ENCODE measurements around the gene CCDC97. TPM values are rescaled to one million over a fixed set of nuclear protein-coding genes. Genes with fewer than 3 reads are reported as not detected.

CCDC97 gene
- total RNA-seq, 2 experiments from 2014 or later = 19.1 to 20.5 TPM

DNA sequence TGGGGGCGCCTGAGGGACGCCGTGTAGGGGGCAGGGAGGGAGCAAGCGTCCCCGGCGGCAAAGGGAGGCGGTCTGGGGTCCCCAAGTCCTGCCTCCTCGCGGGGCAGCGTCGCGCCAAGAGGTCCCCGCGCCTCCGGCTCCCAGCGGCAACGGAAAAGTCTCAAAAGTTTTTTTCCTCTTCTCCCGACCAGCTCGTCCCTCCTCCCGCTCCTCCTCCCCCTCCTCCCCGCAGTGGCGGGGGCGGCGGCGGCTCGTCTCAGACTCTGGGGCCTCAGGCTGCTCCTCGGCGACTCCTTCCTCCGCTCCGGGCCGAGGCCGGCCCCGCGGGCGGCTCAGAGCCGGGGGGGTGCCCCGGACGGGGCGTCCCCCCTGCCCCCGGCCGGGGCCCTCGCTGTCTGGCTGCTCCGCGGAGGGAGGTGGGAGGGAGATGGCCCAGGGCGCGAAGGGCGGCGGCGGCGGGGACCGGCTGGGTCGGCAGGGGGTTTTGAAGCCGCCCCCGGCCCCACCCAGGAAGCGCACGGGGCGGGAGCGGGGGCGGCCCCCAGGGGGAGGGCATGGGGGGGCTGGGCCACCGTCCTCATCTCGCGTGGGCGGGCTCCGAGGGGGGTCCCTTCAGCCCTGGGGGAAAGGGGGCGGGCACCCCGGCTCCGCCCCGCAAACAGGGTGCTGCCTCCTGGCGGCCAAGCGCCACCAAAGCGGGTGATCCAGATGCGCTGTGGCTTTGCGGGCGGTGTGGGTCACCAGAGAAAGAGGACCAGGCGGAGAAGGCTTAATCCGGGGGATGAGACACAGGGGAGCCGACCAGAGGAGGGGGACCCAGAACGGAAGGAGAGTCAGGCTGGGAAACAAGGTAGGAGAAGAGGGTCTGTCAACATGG is 43.7 kb downstream of the CCDC97 start, which contains the start of gene TGFB1:
Gene TGFB1 (minus strand): TSS at position 457 of the 877 bp plus-strand sequence. CDS start 878 bp downstream, outside the sequence.
- Mint-ChIP-seq H3K27ac (peak within 1 kb of the TSS; percentile 99), H3K27me3 (no peaks in the 10 kb centered on the region), H3K36me3 (peaks cover 37% of the 10 kb centered on the region), H3K4me3 (peak within 1 kb of the TSS; percentile 91), H3K4me1 (peaks cover 58% of the 10 kb centered on the region), H3K9me3 (peaks cover 2% of the 10 kb centered on the region)
- DNase-seq = peak; percentile 92

DNA sequence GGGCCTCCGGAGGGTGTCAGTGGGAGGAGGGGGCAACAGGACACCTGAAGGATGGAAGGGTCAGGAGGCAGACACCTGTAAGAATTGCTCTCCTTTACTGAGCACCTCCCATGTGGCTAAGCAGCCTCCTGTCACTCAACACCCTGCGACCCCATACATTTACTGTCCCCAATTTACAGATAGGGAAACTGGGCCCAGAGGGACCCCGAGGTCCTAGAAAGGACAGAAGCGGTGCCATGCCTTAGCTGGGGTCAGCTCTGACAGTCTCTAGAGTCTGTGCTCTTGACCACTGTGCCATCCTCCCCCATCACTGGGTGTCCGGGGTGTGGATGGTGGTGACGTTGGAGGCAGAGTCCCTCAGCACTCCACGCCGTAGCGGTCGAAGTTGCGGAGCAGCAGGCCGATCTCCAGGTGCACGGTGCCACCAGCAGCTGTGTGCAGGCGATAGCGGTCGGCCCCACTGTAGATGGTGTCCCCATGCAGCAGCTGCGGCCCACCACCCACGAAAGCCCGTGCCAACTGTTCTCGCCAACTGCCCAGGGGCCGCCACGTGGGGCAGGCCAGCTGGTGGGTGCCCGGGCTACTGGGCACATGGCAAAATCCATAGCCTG is 44.5 kb downstream of the CCDC97 start:
- H3K27ac Mint-ChIP-seq = peak overlapping the region; percentile 95
- DNase-seq = no peak
- no peaks in the 10 kb centered on the region for H3K27me3 Mint-ChIP-seq
- peaks cover 55% of the 10 kb centered on the region for H3K4me1 Mint-ChIP-seq
- no peaks in the 10 kb centered on the region for H3K9me3 Mint-ChIP-seq
- H3K4me3 Mint-ChIP-seq = peak overlapping the region; percentile 91
- H3K36me3 Mint-ChIP-seq = peaks cover 33% of the 10 kb centered on the region

DNA sequence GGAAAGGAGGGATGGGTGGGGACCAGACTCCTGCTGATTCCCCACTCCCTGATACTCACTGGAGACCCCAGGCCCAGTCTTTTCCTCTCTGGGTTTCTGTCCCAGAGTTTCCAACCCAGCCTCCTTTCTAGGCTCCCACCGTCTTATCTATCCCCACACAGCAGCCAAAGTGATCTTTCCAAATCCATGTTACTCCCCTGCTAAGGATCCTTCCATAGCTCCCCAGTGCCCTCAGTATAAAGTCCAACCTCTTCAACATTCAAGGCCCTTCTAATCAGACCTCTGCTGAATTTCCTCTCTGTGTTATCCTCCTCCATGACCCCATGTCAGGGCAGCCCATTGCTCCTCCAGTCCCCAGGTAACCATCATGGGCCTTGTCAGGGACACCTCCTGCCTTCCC is 45.1 kb downstream of the CCDC97 start:
- Mint-ChIP-seq H3K4me3 (peak overlapping the region; percentile 75), H3K9me3 (no peaks in the 10 kb centered on the region), H3K36me3 (peaks cover 31% of the 10 kb centered on the region), H3K4me1 (peaks cover 54% of the 10 kb centered on the region), H3K27ac (peak overlapping the region; percentile 97), H3K27me3 (no peaks in the 10 kb centered on the region)
- no peak for DNase-seq

DNA sequence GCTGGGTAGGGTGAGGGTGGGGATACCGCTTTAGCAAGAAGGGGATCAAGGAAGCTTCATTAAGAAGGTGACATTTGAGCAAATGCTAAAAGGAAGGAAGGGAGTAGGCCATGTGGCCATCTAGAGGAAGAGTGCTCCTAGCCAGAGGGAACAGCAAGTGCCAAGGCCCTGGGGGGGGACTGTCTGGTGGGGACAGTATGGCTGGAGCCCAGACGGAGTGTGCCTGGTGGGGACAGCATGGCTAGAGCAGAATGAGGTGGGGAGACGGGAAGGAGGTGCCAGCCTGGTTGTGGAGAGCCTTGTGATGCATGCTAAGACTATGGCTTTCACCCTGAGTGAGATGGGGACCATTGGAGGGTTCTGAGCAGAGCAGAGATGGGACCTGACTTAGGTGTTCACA is 45.8 kb downstream of the CCDC97 start:
- Mint-ChIP-seq H3K4me1 (peaks cover 50% of the 10 kb centered on the region), H3K4me3 (peak overlapping the region; percentile 75), H3K36me3 (peaks cover 29% of the 10 kb centered on the region), H3K27ac (peak overlapping the region; percentile 97), H3K9me3 (no peaks in the 10 kb centered on the region), H3K27me3 (no peaks in the 10 kb centered on the region)
- peak; percentile 15 for DNase-seq

DNA sequence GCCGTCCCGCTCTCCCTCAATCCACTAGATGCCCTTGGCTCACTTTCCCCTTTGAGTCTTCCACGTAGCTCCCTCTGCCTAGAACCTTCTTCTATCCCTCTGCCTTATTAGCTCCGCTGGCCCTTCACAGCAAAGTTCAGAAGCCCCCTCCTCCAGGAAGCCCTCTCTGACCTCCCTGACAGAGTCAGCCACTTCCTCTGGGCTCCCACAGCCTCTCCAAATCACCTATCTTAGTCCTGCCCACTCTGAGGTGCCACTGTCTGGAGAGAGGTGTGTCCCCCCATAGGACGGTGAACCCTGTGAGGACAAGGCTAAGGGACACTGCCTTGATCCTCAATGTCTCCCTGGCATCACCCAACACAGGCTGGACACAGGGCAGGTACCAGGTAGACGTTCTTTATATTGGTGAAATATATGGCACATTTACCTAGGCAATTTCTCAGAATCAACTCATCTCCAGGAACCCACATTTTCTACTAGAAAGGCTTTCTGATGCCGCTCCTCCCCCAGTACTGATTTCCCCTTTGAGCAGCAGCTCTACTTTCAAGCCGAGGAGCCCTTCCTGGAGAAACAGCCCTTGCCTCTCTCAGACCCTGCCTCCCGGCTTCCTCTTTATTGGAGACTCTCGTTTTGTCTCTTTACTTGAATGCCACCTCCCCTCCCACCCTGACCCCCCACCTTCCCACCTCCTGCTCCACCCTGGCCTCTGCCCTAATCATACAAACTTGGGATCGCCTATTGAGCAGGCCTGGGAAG is 47.2 kb downstream of the CCDC97 start:
- Mint-ChIP-seq H3K27ac (peak overlapping the region; percentile 97), H3K9me3 (no peaks in the 10 kb centered on the region), H3K27me3 (no peaks in the 10 kb centered on the region), H3K36me3 (peaks cover 19% of the 10 kb centered on the region), H3K4me1 (peaks cover 49% of the 10 kb centered on the region), H3K4me3 (peak overlapping the region; percentile 75)
- DNase-seq = peak; percentile 30

DNA sequence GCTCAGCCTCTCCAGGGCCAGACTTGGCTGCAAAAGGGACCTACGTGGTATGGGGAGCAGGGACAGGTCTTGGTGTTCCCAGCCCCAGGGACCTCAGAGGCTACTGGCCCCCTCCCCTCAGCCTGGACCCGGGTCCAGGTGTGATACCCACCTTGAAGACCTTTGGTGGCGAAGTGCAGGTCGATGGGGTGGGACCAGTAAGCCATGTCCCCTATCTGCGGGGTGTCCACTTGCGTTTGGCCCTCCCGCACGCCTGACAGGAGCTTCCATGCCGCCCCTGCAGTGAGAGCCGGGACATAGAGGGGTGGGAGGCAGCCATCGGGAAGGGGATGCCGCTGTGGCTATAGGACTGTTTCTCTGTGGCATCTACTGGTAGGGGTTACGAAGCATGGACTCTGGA is 47.8 kb downstream of the CCDC97 start:
- Mint-ChIP-seq H3K27me3 (no peaks in the 10 kb centered on the region), H3K4me3 (peak overlapping the region; percentile 75), H3K36me3 (peaks cover 16% of the 10 kb centered on the region), H3K27ac (peak overlapping the region; percentile 97), H3K9me3 (no peaks in the 10 kb centered on the region), H3K4me1 (peaks cover 53% of the 10 kb centered on the region)
- DNase-seq = no peak

DNA sequence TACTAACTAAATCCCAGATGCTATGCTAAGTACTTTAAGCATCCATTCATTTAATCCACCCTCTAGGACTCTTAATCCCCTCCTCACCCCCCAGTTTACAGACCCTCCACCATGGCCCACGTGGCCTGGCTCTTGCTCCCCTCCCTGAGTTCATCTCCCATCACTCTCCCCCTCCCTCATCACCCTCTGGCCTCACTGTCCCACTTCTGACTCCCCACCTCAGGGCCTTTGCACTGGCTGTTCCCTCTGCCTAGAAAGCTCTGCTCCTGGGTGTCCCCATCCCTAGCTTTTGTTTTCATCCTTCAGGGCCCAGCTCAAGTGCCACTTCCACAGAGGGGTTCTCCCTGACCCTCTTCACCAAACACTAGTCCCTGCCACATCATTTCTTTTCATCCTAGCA is 49.8 kb downstream of the CCDC97 start:
- no peaks in the 10 kb centered on the region for H3K27me3 Mint-ChIP-seq

DNA sequence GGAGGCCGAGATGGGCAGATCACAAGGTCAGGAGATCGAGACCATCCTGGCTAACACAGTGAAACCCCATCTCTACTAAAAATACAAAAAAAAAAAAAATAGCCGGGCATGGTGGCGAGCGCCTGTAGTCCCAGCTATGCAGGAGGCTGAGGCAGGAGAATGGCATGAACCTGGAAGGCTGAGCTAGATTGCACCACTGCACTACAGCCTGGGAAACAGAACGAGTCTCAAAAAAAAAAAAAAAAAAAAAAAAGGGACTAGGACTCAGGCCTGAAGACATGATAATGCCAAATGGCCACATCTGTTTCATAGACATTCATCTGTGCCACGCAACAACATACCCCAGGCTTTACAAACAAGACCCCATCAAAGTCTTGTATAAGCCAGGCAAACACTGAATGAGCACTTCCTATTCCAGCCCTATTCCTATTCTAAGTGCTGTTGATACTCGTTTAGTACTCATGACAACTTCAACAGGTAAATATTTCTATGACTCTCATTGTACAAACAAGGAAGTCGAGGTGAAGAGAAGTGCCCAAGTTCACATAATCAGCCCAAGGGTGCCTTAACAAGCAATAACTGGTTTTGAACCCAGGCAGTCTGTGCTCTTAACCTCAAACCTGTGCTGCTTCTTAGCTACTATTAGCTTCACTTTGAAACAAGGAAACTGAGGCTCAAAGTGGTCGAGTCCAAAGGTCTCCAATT is 52.3 kb downstream of the CCDC97 start:
- Mint-ChIP-seq H3K9me3 (no peaks in the 10 kb centered on the region), H3K36me3 (peaks cover 17% of the 10 kb centered on the region), H3K27me3 (no peaks in the 10 kb centered on the region), H3K4me3 (no peak overlapping the region), H3K4me1 (peaks cover 38% of the 10 kb centered on the region), H3K27ac (no peak overlapping the region)
- DNase-seq = no peak

More for the DNA sequence above, 49.8 kb downstream of the CCDC97 start:
- Mint-ChIP-seq H3K9me3 (no peaks in the 10 kb centered on the region), H3K4me1 (peaks cover 58% of the 10 kb centered on the region), H3K4me3 (no peak overlapping the region), H3K27ac (peak overlapping the region; percentile 39), H3K36me3 (peaks cover 17% of the 10 kb centered on the region)
- no peak for DNase-seq

DNA sequence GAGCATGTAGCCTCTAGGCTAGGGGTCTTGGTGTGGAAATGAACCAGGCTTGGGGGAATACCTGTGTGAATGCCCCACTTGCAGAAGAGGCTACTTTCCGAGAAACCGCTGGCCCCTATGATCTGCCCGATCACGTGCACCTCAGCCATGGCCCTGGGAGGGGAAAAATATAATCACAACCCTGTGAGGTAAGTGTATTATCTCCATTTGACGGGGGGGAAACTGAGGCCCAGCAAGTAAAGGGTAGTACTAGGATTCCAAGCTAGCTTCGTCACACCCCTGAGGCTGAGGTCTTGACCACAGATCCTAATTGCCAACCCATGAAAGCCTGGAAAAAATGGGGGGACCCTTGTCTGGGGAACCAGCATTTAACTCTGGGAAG is 53.4 kb downstream of the CCDC97 start:
- no peak for DNase-seq
- peaks cover 15% of the 10 kb centered on the region for H3K36me3 Mint-ChIP-seq

DNA sequence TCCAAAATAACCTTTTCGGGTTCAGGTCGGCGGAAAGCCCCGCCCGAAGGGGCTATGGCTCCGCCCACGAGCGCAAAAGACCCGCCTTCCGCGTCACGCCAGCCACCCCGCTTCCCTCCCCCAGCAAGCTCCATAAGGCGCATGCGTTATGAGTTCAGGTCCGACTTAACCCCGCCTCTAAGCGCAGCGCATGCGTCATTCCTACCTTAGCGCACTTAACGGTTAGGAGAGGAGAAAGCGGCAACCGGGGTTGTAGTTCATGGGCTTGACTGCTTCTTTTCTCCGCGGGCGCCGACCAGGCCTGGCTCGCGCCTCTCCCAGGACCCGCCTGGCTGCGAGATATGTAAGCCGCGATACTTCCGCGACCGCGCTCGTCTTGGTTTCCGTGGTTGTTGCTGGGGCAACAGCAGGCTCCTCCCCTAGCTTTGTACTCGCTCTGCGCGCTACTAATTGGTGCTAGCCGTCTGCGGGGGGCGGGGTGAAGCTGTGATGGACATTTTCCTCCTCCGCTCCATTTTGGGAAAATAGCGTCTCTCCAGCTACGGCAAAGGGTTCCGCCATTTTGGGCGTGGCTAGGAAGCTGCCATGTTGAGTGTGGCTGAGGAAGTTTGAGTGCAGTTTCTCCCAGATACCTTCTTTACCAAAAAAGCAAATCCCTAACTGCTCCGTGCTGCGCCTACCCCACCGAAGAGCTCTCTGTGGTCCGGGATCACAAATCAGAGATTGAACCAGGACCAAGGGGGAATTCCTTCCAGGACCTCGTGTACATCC is 54.0 kb downstream of the CCDC97 start, which contains the start of gene B9D2:
Gene B9D2 (minus strand): TSS at position 397 of the 771 bp plus-strand sequence. CDS start 630 bp downstream, outside the sequence.
- Mint-ChIP-seq H3K36me3 (peaks cover 14% of the 10 kb centered on the region), H3K4me3 (peak within 1 kb of the TSS; percentile 90), H3K27ac (peak within 1 kb of the TSS; percentile 96), H3K4me1 (peaks cover 25% of the 10 kb centered on the region), H3K9me3 (no peaks in the 10 kb centered on the region), H3K27me3 (no peaks in the 10 kb centered on the region)
- DNase-seq = peak; percentile 95

More for the DNA sequence above, 53.4 kb downstream of the CCDC97 start:
- no peaks in the 10 kb centered on the region for H3K9me3 Mint-ChIP-seq
- peak overlapping the region; percentile 90 for H3K4me3 Mint-ChIP-seq
- H3K27me3 Mint-ChIP-seq = no peaks in the 10 kb centered on the region
- peak overlapping the region; percentile 96 for H3K27ac Mint-ChIP-seq
- H3K4me1 Mint-ChIP-seq = peaks cover 29% of the 10 kb centered on the region

DNA sequence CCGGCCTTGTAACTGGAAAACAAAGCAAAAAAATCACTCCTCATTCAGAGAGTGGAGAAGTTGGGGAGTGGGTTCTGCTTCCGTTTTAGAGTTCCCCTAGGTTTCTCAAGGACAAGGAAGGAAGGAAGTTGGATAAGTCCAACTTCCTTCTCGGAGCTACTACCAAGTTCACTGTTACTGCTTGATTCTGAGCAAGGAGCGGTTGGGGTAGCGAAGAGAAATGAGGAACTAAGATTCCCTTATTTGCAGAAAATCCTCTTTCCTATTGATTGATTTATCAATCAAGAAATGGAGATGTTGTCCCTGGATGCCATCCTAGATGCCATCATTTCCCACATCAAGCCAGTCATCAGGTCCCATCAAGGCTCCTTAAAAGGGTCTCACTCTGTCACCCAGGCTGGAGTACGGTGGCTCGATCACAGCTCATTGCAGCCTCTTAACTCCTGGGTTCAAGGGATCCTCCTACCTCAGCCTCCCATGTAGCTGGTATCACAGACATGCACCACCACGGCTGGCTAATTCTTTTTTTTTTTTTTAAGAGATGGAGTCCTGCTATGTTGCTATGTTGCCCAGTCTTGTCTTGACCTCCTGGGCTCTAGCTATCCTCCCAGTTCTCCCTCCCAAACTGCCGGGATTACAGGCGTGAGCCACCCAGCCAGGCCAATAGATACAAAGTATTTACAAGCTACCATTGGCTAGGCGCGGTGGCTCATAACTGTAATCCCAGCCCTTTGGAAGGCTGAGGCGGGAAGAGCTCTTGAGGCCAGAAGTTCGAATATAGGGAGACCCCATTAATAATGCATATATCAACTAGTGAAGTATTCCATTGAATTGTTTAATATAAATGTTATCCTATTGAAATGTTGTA is 54.8 kb downstream of the CCDC97 start:
- peak overlapping the region; percentile 90 for H3K4me3 Mint-ChIP-seq
- no peaks in the 10 kb centered on the region for H3K27me3 Mint-ChIP-seq
- H3K4me1 Mint-ChIP-seq = peaks cover 19% of the 10 kb centered on the region
- DNase-seq = no peak
- H3K27ac Mint-ChIP-seq = peak overlapping the region; percentile 96
- peaks cover 9% of the 10 kb centered on the region for H3K36me3 Mint-ChIP-seq
- H3K9me3 Mint-ChIP-seq = no peaks in the 10 kb centered on the region

DNA sequence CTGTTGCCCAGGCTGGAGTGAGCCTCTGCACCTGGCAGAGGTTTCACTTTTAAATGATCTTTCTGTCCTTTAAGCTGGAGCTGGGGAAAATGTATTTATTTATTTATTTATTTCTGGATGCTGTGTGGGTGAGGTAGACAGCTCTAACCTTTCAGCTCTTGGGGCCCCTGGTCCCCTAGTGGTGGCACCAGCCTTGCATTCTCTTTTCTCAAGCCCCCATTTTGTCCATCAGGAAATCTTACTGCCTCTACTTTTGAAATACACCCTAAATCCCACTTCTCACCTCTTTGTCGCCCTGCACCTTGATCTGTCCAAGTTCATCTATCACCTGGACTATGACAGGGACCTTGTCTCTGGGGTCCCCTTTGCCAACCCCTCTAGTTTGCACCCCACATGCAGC is 56.1 kb downstream of the CCDC97 start:
- Mint-ChIP-seq H3K27me3 (no peaks in the 10 kb centered on the region), H3K36me3 (peaks cover 6% of the 10 kb centered on the region), H3K9me3 (no peaks in the 10 kb centered on the region), H3K4me1 (peaks cover 16% of the 10 kb centered on the region), H3K4me3 (no peak overlapping the region), H3K27ac (no peak overlapping the region)
- no peak for DNase-seq

DNA sequence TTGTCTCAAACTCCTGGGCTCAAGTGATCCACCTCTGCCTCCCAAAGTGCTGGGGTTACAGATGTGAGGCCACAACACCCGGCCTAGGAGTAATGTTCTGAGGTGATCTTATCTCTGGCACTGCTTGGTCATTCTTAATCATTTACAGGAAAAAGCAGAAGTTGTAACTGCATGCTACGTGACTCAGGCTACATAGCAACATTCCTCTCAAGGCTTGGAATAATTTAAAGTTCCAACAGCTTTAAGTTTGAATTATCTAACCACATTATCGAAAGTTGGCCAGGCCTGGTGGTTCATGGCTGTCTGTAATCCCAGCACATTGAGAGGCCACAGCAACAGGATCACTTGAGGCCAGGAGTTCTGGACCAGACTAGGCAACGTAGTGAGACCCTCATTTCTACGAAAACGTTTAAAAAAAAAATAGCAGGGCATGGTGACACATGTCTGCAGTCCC is 57.9 kb downstream of the CCDC97 start:
- H3K4me1 Mint-ChIP-seq = peaks cover 10% of the 10 kb centered on the region
- no peak overlapping the region for H3K4me3 Mint-ChIP-seq
- H3K9me3 Mint-ChIP-seq = no peaks in the 10 kb centered on the region
- H3K27me3 Mint-ChIP-seq = no peaks in the 10 kb centered on the region
- H3K36me3 Mint-ChIP-seq = peaks cover 6% of the 10 kb centered on the region
- no peak for DNase-seq
- no peak overlapping the region for H3K27ac Mint-ChIP-seq
